NCI-H1048 (cell line): ENCODE measurements around the gene TDRD9.

ENCODE experiments used
- DNase-seq: peaks from one replicate; lab custom pipeline; 2025; lab: John Stamatoyannopoulos, UW

Gene TDRD9

DNA sequence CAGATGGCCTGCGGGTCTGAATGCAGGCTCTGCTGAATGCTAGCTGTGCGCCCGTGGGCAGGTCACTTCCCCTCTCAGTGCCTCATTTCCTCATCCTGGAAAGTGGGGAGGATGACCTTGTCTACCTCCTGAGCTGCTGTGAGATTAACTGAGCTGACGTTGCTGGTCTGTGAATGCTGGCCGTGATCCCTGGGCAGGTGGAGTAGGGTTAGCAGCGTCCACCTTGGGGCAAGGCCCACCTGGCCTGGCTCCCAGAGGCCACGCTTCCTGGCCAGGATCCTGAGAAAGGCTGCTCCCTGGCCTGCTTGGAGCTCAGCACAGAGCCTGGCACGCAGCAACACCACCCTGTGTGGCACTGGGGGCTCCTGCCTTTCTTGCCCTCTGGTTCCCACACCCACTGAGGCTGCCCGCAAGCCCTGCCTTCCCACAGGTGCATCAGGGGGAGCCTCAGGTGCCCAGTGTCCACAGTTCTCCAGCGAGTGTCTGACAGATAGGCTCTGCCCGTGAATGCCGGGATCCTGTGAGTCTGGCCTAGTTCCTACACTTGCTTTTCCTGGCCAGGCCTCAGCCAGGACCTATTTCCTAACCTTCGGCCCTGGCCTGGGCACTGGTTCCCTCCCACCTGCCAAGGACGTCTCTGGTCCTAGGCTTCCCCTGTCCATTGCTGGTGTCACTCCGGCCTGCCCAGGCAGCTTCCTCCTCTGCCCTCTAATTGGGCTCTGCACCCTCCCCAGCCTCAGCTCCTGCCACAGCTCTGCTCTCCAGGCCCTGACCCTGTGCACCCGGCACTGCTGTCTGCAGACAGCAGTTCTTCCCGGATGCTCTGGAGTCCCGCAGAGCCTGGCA, 37.2 kb upstream of the TDRD9 start:
- no peak for DNase-seq

DNA sequence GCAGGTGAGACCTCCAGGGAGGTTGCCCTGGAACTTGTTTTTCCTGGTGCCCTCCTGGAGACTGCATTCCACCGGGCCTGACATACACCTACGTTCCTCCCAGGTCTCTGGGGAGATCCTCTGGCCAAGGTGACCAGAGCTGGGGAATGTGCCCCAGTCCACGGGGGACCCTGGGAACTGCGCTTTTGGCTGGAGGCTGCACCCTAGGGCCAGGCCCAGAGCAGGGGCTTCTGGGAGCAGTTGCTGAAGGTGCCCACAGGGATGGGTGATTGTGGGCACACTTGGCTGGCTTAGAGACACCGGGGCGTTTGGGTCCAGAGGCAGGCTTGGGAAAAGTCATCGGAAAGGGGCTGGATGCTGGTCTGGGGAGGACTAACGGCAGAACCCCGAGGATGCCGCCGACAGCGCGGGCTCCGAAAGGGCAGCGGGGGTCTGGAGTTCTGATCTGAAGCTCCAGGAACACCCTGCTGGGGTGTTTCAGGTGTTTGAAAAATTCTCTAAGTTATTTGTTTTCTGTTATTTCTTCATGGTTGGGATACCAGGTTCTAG, 36.5 kb upstream of the TDRD9 start:
- no peak for DNase-seq

DNA sequence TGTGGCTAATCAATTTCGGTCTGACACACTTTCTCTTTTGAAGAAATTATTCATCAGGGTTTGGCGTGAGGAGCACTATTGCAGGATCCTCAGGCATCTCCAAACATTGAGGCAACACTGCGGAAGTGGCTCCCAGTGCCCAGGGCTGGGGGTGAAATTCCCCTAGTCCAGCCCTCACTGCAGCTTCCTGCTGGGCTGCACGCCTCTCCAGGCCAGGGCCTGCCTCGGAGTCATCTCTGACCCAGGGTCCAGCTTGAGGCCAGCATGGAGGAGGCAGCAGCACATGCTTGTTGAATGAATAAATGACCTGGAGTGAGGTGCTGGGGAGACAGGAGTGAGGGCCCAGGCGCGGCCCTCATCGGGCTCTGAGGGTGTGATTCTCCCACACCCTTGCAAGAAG, 36.0 kb upstream of the TDRD9 start:
- DNase-seq: no peak

DNA sequence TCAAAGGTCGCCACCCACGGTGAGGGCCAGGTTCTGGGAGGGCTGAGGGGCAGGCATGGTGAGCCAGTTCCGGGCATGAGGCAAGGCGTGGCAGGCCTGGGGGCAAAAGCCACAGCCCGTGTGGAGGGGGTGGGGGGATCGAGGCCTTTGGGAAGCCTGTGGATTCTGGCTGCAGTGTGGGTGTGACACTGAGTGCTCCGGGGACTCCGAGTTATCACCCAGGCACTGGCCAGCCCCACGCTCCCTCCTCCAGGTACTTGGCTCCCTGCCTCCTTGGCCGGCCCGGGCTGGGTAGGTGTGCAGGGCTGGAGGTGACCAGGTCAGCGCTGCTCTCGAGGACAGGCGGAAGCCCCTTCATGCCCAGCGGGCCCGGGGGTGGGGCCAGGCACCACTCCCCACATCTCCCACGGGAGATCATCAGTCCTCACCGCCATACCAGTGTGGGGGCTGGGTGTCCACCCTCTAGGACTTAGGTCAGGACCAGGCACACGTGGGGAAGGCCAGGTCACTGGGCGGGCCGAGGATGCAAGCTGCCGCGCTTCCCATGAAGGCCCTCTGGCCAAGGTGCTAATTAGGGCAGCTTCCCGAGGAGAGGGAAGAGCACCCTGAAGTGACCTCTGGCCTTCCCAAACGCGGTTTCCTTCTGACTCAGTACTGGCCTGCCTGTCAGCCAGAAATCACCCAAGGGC, 34.1 kb upstream of the TDRD9 start:
- DNase-seq: no peak

DNA sequence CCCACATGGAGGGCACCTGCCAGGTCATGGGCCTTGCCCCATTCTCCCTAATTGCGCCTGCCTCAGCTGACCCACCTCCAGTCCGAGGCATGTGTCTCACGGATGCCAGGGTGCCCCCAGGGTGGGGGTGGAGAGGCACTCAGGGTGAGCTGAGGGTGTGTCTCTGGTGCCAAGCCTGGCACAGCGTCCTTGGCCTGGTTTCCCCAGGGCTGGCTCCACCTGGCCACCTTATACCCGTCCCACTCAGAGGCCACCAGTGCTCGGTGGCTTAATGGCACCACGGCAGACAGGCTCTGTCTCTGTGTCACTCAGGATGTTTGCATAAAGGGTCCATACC, 33.6 kb upstream of the TDRD9 start:
- no peak for DNase-seq

DNA sequence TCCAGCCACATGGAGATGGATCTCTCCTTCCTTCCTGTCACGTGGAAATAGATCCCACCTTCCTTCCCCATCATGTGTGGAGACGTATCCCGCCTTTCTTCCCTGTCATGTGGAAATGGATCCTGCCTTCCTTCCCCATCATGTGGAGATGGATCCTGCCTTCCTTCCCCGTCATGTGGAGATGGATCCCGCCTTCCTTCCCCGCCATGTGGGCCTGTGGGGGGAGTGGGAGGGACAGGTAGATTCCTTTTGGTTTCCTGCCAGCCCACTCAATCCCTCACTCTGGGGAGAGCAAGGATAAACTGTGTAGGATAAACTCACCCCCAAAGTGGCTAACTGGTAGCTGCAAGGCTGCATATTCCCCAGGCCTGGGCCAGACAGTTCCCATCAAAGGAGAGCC, 31.7 kb upstream of the TDRD9 start:
- no peak for DNase-seq

DNA sequence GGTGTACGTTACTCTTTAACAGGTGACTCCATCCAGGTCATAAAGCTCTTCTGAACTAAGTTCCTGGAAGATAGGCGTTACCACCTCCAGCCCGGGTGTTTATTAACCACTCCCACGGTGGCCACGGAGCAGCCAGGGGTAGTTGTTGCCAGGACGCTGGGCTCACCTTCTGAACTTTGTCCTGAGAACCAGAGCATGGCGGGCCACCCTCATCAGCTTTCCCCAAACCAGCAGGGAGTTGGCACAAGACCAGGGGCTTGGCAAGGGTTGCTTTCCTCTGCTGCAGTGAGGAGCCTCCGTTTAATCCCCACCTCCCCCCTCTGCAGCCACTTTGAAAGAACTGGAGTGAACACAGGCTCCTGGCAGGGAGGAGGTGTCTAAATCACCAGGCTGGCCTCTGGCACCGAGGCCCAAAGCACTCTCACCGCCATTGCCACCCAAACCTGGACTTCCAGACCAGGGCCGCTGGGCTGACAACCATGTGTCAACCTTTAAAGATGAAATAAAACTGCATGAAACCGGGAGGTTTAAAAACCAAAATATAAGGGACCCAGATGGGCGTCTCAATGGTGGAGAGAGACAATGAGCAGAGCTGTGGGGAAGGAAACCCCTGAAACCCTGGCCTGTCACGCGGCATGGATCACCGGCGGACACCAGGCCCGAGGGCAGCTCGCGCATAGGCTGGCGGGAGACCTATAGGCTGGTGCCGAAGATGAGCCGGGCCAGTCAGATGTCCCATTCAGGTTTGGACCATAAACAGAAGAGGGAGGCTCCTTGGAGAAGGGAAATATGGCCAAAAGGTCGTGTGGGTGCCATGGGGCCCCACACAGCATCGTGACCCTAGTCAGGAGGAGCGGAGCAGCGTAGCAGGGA, 30.9 kb upstream of the TDRD9 start:
- DNase-seq: no peak

DNA sequence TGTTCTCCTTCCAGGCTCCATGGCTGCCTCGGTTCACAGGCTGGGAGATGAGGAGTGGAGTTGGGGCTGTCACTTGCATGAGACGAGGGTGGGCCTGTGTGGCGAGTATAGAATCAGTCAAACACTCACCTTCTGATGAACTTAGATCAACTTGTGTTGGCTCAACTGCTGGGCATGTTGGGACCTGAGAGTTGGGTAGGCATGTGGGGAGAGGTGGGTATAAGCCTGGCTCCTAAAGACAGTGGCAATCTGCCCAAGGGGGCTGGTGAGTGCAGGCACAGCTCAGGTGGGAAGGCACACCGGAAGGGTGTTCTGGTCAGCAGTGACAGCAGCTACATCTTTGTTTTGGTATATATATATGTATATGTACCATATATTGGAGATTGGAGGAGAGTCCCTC, 30.1 kb upstream of the TDRD9 start:
- no peak for DNase-seq

DNA sequence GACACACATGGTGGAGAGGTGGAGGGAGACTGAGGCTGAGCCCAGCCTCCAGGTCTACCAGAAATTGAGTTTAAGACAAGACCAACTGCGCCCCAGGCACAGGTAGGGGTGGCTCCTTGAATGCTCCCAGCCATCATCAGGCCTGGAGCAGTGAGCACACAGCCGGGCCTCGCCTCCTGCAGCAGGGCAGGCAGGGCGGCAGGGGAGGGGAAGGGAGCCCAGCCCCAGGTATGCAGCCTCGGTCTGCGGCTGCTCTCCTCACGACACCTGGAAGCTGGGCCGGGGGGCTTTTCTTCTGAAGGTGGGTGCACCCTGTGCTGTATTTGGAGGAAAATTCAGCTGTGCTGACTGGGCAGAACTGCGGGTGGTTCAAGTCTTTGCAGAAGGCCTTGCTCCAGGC, 29.5 kb upstream of the TDRD9 start:
- DNase-seq: no peak

DNA sequence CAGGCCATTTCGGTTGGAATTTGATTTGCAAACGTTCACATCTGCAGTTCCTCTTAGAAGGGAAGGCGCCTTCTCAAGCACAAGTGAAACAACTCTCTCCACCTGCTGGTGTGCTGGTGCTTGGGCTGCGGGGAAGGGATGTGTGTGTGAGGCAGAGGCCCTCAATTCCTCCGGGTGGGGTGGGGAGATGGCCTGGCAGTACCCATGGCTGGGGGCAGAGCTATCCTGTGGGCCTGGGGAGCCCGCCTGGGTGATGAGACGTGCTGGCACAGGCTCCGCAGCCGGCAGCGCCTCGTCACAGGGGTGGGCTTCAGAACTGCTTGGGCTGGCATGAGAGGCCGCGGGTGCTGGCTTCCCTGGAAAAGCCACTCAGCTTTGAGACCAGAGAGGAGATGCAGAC, 28.9 kb upstream of the TDRD9 start:
- DNase-seq: no peak

DNA sequence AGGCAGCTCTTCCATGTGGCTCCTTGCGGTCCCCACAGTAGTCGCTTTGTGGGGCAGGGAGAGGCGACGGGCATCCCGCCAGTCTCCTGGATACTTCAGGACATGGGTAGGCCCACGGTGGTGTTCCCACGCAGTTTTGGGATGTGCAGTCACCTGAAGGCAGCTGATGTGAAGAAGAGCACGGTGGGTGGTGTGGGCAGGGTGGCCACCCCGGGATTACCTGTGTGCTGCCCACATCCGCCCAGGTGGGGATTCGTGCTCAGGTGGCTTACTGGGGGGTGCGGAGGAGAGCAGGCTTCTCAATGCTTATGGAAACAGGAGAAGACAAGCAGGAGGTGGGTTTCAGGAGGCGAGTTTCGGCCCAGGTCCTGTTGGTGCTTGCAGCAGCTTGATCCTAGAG, 28.4 kb upstream of the TDRD9 start:
- no peak for DNase-seq

DNA sequence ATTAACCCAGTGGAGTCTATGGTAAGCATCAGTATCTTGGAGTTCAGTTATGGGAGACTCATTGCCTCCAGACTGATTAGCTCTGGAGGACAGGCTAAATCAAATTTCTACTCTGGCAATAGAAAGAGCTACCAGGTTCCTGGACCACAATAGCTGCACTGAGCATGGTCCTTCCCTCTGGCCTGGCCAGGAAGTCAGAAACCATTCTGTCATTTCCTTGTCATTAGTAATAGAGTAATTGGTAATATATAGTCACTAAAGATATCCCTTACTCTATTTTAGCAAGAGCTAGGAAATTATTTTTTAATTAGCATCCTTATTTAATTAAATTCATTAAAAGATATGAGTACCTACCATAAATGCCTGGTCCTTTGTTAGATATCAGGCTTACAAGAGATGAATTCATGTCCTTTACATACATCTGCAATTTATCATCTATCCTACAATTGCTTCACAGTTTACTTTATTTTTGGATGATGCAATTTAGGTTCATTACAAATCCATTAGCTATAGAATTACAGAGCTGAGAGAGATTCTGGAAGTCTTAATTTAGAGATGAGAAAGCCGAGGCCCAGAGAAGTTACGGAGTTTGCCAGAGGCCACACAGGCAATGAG, 23.7 kb upstream of the TDRD9 start:
- DNase-seq: no peak

DNA sequence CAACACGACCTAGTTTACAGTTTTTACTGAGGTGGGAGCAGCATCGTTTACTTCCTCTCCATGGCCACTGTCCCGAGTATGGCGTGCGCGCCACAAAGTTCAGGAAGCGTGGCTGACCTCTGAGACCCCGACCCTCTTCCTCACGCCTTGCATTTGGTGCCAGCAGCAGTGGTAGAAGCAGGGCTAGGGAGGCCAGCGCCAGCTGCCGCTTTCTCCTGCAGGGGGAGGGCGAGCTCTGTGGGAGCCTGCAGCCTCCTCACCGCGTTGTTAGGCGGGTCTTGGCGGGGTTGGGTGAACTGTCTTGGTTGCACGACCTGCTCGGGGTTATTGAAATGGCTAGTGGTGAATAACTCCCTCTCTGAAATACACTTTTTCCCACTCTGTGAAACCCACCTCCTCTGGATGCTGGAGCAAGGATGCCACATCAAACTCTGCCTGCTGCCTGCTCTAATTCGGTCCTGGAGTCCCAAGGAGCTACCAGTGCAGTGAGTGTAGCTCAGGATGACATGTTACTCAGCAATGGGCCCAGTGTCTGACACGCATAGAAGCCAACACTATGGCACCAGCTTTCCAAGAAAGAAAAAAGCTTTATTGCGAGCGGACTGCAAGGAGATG, 22.3 kb upstream of the TDRD9 start:
- no peak for DNase-seq

DNA sequence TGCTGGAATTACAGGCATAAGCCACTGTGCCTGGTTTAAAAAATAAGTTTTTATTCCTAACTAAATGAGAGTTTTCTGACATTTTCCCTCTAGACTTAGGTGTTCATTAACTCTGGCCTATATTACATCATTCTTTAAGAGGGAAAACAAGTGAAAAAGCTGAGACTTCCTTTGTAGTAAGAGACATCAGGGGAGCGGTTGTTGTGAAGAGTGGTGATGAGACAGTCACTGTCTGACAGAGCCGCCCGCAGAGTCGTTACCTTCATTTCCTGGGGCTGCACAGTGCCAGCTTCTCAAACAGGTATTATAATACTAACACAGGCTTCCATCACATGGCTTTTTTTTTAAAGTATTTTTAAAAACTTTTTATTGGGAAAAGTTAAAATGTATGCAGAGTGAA, 19.7 kb upstream of the TDRD9 start:
- no peak for DNase-seq

DNA sequence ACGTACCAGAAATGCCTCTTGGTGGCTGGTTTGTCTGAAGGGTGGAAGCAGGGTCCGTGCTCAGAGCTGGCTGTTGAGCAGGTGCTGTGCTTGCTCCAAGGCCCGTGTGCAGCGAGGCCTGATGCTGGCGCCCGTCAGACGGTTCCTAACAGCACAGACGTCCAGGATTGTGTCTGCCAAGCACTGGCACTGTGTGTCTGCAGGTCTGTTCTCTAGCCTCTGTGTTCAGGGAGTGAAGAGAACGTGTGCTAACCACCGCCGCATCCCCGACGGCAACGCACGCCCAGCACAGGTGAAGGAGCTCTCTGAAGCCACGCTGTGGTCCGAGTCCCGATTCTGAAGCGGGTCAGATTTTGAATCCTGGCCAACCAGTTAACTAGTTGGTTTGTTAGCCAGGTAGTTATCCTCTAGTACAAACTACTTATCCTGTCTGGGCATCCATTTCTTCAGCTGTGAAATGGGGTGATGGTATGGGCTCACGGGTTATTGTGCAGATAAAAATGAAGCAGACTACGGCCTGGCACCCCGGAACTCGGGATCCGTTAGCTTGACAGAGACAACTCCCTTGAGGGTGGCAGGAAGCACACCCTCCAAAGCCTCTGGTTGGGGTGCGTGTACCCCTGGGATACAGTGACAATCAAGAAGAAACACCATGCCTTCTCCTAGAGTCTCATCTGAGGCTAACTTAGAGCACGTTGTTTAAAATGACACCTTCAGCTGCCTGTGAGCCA, 18.6 kb upstream of the TDRD9 start:
- no peak for DNase-seq

DNA sequence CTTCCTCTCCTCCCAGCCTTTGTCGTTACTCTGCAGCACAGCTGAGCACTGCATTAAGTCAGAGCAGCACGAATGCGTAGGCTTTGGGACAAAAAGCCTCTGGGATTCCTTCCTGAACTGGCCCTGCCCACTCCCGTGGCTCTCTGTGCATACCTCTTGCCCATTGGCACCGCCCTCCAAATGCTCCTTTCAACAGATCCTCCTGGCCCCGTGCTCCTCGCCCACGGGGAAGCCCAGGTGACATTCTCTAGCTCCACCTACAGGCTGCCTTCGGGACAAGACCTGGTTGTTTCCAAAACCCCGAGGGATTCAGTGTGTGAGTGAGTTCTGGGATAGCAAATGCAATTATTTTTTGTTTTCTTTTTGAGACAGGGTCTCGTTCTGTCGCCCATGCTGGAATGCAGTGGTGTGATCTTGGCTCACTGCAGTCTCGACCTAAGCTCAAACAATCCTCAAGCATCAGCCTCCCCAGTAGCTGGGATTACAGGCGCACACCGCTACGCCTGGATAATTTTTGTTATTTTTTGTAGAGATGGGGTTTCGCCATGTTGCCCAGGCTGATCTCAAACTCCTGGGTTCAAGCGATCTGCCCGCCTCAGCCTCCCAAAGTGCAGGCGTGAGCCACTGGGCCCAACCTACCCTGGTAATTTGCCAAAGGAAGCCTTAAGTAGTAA, 17.9 kb upstream of the TDRD9 start:
- DNase-seq: peak; percentile 74

DNA sequence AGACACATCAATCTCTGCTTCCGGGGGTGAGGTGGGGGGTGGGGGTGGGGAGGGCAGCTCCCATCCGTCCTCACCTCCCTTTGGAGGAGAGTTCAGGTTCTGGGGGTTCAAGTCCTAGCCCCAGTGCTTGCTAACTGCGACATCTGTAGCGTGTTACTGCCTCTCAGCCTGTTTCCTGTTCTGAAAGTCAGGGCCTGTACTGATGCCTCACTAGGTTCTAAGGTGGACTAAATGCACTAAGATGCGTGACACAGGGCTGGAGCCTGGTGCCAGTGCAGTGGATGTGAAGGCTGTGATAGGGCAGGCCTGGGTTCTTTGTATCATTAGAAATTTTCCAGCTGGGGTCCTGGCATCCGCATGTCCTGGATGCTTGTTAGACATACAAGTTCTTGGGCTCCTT, 17.3 kb upstream of the TDRD9 start:
- no peak for DNase-seq

DNA sequence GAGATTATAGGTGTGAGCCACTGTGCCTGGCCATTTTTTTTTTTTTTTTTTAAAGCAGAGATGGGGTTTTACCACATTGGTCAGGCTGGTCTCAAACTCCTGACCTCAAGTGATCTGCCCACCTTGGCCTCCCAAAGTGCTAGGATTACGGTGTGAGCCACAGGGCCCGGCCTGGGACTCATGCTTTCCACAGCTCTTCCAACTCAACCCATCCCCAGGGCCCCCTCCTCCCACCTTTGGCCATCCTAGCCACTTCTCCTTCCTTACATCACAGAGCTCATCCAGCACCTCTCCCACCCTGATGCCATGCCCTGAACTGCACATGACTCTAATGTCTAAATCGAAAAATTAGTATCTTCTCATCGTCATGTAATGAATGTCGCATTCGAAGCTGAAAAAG, 12.6 kb upstream of the TDRD9 start:
- DNase-seq: no peak

DNA sequence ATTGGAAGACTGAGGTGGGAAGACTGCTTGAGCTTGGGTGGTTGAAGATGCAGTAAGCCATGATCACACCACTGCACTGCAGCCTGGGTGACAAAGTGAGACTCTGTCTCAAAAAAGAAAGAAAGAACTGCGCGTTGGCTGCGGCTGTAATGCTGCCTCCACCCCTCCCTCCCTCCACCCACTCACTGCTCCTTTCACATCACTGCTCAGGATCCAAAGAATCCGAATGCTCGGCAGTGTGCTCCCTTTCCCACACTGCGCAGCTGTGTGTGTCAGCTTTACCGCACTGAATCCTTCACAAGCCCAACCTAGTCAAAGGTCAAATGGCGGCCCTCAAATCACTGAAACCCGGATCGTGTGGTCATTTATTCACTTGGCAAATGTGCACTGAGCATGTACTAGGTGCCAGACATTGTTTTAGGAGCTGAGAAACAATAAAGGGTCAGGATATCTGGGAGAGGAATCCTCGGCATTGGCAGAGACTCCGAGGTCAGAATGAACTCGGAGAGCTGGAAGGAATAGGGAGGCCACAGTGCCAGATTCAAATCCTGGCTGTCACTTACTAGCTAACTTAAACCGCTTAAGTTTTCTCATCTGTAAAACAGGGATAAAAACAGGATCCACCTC, 11.5 kb upstream of the TDRD9 start:
- no peak for DNase-seq
